ENCODE results near the gene MRPL58. TPM values are rescaled to one million over a fixed set of nuclear protein-coding genes. Genes with fewer than 3 reads are reported as not detected.
"Not testable (repeated sequence)": the region's sequence is repeated elsewhere in the genome, so short reads cannot be mapped to it uniquely, and the experiment has no call there.

Gene MRPL58
- 155 and 172 TPM in 2 replicates for total RNA-seq (2014; rRNA removed; shearing (Covaris generic))

DNA sequence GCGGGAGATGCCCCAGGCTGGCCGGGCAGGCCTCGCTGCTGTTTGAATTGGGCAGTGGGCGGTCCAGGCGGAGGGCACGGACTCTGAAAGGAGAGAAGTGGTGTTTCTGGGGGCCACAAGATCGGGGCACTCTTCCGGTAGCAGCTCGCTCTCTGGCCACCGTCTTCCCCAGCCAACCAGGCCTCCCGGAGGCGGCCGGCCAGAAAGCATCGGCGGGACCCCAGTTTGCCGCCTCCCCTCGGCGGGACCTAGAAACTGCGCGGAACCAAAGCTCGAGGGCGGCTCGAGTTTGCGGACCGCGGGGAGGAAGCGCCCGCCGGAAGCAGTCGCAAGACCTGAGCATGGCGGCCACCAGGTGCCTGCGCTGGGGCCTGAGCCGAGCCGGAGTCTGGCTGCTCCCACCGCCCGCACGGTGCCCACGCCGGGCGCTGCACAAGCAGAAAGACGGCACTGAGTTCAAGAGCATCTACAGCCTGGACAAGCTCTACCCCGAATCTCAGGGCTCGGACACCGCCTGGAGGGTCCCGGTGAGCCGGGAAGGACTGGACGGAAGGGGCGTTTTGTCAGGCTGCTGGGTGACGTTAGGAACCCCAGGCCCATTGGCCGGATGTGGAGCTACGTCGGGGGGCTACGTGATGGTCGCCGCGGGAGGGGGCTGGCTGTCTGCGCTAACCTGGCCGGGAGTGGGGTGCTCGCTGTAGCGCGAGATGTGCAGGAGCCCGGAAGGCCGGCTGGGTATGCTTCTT lies at the start of gene MRPL58:
TSS of gene MRPL58 (plus strand) at position 325 of the 746 bp plus-strand sequence. CDS start at position 342, 17 bp downstream.
- peak; percentile 93 for DNase-seq (ENCODE audit: low read depth)

DNA sequence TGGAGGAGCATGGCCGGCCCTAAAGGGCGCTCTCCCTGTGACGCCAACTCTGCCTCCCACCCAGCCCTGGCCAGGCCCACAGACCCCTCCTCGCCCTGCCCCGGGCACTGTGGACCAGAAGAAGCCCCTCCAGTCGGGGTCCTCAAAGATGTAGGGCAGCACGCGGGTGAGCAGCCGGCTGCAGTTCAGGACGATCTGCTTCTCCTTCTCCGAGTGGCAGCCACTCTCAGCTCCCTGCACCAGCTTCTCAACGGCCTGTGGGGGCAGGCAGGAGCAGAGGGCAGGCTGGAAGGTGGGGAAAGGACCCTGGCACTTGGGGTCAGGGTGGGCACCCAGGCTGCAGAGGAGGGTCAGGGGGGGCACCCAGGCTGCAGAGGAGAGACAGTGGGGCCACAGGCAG lies 48.8 kb upstream of the MRPL58 start:
- DNase-seq (ENCODE audit: low read depth), result no peak

DNA sequence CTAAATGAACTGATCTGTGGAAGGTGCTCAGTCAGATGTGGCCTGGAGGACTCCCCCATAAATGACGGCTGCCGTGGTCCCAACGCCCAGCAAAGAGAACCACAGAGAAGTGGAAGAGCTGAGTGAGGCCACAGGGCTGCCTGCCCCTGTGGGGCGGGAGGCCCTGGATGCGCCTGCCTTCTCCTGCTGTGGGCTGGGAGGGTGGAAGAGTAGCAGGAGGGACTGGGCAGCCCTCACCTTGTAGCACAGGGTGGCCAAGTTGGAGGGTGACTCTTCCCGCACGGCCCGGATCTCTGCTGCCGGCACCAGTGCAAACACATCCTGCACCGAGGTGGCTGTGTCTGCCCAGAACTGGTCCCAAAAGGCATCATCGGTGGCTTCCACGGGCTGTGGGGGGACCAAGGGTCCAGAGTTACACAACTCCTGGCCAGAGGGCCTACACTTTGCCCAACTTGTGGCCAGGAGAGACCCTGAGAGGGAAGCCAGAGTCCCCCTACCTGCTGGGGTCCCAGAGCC lies 48.2 kb upstream of the MRPL58 start:
- no peak for DNase-seq (ENCODE audit: low read depth)

DNA sequence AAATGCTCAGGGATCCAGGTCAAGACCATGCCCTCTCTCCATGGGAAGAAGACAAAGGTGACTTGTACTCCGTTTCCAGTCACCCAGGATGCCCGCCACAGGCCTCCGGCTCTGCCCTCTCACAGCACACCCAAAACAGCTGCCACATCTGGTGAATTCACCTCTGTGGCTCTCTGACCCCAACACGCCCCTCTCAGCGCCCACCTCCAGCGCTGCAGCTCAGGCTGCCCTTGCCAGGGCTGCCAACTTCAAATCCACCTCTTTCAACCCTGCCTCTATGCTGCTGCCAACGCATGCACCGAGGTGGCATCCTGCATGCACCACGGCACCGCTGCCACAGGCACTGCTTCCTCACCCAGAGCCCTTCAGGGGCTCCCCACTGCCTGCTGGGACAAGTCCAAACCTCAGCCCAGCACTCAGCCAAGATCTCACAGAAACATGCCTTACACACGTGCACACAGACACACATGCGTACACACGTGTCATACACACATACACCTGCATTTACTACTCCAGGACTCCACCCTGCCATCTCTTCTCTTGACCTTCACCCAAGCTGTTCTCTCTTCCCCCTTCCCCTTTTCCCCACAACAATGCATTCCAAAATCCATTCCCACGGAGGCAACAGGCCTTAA lies 47.4 kb upstream of the MRPL58 start:
- DNase-seq (ENCODE audit: low read depth), result no peak

DNA sequence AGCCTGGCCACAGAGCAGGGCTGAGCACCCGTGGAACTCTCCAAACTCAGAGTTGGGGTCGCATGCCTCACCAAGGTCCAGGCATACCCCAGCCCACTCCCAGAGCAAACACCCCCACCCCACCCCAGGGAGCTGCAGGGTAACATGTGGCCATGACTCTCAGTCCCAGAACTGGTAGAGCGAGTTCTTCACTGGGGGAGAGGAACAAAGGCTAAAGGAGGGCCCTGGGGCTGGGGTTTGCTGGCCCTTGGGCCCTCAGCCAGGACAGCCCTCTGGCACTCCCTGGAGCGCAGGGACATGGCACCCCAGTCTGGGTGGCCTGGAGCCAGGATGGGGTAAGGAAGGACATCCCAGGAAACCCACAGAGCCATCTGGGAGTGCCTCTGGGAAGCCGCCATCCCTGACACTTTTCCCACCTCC lies 44.1 kb upstream of the MRPL58 start:
- DNase-seq (ENCODE audit: low read depth), result no peak

DNA sequence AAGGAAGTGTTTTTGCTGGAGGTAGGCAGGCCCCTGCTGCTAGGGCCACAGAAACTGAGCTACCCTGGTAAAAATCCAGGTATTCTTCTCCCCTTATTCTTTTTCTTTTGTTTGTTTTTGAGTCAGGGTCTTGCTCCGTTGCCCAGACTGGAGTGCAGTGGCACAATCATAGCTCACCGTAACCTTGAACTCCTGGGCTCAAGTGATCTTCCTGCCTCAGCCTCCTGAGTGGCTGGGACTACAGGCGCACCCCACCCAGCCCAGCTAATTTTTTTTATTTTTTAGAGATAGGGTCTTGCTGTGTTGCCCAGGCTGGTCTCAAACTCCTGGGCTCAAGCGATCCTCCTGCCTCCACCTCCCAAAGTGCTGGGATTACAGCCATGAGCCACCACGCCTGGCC lies 43.0 kb upstream of the MRPL58 start:
- DNase-seq (ENCODE audit: low read depth), result not testable (repeated sequence)

DNA sequence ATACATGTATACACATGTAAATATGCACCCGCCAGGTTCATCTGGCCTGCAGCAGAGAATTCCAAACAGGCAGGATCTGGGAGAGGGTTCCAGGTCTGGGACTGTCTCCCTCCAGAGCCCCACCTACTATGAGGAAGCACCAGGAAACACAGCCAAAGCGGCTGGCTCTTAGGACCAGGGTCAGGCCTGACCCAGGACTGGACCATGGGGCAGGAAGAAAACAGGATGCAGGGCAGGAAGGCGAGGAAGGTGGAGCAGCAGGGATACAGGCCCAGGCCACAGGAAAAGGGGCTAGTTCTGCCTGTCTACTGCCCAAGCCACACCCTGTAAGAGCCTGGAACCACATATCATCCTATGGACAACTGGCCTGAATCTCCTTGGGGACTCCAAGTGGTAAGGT lies 42.1 kb upstream of the MRPL58 start:
- no peak for DNase-seq (ENCODE audit: low read depth)

DNA sequence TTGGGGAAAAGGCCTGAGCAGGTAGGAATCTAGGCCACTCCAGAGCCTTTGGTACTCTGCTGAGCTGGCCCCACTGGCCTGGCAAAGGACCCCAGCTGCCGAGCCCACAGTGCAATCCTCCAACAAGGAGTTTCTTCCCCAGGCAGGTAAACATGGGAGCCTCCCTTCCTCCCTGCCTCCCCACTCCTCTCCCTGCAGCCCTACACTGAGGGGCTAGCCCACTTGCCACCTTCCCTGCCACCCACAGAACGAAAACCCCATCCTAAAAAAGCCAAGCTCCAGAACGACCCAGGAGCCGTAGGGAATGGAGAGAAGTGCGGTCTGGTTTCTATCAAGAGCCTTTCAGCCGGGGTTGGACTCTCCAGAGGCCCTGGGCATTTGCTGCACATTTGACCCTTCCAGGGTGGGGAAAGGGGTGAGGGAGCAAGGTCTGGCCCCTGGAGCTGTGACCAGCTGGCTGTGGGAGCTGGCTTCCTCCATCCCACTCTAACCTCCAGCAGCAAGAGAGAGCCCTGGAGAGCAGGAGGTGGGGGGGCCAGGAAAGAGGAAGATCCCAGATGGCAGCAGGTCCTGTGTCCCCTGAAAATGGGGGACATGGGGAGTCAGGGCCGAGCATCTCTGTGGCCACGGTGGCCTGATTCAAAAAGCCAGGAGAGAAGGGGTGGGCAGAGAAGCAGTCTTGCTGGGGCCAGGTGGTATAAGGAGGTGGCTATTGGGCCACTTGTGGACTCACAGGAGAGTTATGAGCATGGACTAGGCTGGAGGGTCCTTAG lies 41.2 kb upstream of the MRPL58 start:
- DNase-seq (ENCODE audit: low read depth), result no peak

DNA sequence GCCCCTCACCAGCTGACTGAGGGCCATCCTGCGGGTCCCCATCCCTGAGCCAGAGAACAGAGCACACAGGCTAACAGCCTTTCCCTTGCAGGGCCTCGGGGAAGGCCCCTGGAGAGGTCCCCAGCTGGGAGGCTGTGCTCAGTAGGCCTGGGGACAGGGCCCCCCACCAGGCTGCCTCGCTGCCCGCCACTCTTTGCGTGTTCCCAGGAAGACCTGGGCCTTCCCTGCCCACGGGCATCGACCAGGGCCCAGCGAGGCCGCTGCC lies 40.7 kb upstream of the MRPL58 start:
- DNase-seq (ENCODE audit: low read depth), result no peak

DNA sequence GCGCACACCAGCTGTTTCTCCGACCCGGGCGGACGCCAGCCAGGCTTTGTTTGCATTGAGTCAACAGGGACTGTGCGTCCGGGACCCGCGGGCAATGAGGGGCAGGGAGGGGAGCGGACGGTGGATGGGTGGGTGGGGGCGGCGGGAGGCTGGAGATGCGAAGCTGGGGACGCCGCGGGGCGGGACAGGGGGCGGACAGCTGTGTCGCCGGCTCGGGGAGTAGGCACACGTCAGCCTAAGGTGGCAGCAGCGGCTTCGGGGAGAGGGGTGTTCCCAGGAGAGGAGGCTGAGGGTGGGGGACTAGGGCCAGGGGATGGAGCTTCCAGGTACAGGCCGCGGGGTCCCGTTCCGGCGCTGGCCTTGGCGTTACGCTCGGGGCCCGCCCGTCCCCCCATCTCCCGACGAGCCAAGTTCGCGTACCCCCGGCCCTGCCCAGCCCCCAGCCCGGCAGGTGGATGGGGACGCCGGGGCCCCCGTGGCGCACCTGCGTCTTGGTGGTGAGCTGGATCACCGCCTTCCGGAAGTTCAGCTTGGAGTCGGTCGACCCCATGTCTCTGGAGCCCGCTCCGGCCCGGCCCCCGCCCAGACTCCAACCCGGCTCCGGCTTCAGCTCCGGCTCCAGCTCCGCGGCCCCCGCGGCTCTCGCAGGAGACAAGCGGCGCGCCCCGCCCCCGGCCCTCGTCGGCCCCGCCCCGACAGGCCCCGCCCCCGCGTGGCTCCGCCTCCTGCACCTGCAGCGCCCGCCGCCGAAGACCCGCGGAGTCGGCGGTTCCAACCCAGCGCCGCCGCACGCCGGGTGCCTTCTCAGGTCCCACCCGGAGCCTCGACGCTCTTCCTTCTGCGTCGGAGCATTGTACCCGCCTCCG lies 40.1 kb upstream of the MRPL58 start, which contains the start of gene HID1:
TSS of gene HID1 (minus strand) at position 653 of the 866 bp plus-strand sequence. CDS start at position 550, 103 bp downstream.
- DNase-seq (ENCODE audit: low read depth), result peak; percentile 63

DNA sequence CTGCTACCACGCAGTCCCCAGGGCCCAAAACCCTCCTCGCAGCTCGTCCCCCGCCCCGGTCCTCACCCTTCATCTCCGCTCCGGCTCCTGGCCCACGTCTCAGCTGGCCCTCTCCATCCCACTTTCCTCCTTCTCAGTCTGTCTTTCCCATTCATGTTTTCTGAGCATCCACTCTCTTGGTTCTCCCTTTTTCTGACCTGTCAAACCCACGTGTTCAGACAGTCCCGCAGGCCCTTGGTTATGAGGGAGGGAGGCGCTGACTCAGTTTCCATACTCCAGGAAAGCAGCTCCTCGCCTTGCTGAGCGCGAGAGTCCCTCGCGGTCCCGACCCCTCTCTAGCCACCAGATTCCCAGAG lies 39.5 kb upstream of the MRPL58 start:
- no peak for DNase-seq (ENCODE audit: low read depth)

DNA sequence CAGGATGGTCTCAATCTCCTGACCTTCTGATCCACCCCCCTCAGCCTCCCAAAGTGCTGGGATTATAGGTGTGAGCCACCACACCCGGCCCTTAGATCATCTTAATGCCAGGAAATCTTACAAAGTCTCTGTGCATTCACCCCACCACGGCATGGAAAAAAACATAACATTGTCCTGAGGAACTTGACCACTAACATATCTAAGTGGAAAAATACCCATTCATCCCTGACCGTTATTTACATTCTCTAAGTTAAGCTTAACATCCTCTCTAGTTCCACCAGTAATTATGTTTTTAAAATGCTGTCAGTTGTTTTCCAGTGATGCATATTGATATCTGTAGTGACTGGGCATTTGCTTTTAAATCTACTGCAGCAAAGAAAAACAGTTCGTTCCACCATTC lies 36.5 kb upstream of the MRPL58 start:
- no peak for DNase-seq (ENCODE audit: low read depth)

DNA sequence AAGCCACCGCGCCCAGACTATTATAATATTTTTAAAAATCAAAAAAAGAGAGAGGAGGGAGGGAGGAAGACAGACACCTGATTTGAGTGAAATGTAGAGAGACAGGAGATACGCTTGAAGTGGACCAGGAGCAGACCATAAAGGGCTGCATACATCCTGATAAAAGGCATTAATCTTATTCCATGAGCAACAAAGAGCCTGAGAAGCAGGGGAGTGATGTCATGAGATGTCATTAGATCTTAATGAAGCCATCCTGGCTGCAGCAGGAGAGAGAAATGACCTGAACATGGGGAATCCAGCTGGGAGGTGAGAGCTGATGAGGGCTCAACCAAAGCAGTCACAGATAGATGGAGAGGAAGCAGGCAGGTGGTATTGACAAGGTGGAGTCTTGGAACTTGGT lies 34.7 kb upstream of the MRPL58 start:
- no peak for DNase-seq (ENCODE audit: low read depth)

DNA sequence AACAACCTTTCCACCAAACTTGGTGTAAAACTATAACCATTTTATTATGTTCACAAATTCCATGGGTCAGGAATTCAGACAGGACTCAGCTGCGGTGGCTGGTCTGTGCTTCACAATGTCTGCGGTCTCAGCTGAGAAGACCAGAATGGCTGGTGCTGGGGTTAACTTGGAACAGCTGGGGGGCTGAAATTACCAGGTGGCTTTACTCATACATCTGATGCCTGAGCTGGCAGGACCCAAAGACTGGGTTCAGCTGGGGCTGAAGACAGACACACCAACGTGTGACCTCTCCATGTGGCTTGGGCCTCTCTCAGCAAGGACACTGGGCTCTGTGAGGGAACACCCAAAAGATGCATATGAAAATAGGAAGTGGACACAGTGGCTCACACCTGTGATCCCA lies 34.2 kb upstream of the MRPL58 start:
- no peak for DNase-seq (ENCODE audit: low read depth)

DNA sequence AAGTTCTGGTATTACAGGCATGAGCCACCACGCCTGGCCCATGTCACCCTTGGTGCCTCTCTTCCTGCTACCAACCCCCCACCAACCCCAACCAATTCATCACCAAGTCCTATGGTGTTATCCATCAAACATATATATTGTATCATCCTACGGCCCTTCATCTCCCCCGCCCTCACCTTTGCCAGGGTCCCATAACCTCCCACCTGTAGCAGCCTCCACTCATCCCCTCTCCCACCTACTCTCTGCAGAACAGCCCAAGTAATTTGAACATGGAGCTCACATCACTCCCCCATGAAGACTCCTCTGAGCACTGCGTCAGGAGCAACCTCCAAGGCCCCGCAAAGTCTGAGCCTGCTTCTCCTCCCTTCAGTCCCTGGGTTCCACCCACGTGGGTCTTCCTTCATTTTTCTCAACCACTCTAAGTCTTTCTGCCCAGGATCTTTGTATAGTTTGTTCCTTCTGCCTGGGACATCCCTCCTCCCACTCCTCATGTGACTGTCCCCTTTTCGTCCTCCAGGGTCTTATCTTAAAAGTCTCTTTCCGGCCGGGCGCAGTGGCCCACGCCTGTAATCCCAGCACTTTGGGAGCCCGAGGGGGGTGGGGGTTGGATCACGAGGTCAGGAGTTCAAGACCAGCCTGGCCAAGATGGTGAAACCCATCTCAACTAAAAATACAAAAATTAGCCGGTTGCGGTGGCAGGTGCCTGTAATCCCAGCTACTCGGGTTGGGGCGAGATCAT lies 32.9 kb upstream of the MRPL58 start:
- DNase-seq (ENCODE audit: low read depth), result no peak

DNA sequence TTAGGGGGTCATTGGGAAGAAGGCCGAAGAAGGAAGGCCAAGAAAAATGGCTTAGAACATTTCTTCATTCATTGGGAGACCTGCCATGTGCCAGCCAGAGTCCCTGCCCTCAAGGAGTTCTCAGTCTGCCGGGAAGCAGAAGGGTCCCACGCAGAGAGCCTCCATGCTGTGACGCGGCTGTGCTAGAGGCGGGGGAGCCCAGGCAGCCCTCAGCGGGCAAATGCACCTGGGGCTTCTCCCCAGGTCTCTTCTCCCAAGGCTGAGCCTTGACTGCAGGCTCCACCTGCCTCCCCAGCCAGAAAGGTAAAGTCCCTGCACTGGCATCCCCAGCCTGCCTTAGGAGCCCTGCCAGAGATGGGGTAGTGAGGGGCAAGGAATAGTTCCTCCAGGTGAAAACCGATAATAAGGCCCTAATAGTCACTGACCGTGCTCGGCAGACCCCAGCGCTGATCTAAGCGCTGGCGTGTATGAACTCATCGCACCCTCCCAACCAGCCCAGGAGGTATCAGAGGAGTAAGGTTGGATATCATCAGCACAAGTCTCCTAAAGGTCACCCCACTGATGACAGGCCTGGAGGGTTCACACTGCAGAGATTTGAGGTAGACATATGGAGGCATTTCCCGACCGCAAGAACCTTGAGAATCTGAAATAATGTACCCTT lies 31.0 kb upstream of the MRPL58 start:
- no peak for DNase-seq (ENCODE audit: low read depth)

DNA sequence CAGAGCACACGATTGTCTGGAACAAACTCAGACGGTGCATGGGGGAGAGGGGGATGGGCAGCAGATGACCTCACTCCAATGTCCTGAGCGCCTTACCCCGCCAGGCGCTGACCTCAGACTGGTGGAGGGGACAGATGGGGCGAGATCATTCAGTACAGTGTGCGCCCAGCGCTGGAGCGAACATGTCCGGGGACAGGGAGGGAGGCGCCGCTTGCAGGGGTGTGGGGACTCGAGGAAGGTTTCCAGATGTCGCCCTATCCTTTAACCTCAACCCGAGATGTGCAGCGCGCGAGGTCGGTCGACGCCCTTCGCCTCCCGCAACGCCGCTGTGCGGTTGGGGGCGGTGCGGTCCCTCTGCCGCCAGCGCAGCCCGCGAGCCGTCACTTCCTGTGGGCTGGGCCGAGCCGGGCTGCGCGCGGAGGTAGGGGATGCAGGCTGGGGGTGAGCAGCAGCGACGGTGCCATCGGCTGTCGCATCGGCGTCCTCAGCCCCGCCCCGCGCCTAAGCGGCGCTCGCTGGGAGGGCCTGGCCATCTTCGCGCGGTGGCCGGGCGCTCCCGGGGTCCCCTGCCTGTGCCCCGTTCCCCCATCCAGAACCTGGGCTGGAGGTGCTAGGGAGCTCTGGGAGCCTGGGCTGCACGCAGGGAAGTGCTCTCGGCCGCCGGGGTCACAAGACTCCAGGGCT lies 30.3 kb upstream of the MRPL58 start:
- DNase-seq (ENCODE audit: low read depth), result peak; percentile 81

DNA sequence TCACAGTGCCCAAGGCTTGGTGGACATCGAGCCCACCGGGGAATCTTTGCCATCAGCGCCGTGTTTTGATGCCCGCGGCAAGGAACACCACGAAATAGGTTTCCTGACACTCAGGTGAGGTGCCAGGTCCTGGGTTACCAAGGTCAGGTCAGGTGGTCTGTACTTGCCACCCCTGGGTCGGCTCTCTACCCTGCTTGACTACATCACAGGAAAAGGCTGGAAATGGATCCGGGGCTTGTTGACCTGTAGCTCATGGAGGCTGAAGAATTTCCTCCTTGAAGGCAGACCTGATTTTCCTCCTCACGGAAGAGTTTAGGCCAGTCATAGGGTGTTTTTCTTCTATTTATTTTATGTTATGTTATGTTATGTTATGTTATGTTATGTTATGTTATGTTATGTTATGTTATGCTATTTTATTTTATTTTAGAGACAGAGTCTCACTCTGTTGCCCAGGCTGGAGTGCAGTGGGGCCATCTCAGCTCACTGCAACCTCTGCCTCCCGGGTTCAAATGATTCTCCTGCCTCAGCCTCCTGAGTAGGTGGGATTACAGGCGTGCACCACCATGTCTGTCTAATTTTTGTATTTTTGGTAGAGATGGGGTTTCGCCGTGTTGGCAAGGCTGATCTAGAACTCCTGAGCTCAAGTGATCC lies 29.7 kb upstream of the MRPL58 start:
- not testable (repeated sequence) for DNase-seq (ENCODE audit: low read depth)

DNA sequence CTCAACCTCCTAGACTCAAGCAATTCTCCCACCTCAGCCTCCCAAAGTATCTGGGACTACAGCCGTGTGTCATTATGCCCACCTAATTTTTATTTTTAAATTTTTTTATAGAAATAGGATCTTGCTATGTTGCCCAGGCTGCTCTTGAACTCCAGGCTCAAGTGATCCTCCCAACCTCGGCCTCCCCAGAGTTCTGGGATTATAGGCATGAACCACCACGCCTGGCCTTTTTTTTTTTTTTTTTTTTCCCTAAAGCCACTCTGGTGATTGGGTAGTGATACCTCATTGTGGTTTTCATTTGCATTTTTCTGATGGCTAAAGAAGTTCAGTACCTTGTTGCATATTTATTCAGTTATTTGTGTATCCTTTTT lies 26.3 kb upstream of the MRPL58 start:
- no peak for DNase-seq (ENCODE audit: low read depth)

All from Daoy (cell line).